Dermis microvascular lymphatic vessel endothelial cell (primary cell): ENCODE data around the gene MAD1L1. TPM values are rescaled to one million over a fixed set of nuclear protein-coding genes. Genes with fewer than 3 reads are reported as not detected.

Experiments used
- DNase-seq, 2 donors: peaks; one replicate each; pipeline versions ENCODE4 v3.0.0 to v3.0.0-alpha.2; 2010; ENCODE audit warnings: low read depth in 2 of 2
- total RNA-seq: library from RNA; depleted of rRNA; stranded (reverse); fragments of >200 nt; gene quantifications from 2 replicates; pipeline ENCODE4 v1.2.1, GENCODE V29; 2014

Gene MAD1L1
- total RNA-seq, 1 donor from 2014 or later = 41.1 TPM

GRCh38 chr7:2141651-2142050 lies 91.1 kb downstream of the MAD1L1 start:
- DNase-seq = no peak

GRCh38 chr7:2141021-2141410 lies 91.7 kb downstream of the MAD1L1 start:
- DNase-seq = no peak

- DNase-seq = no peak
Measured at GRCh38 chr7:2140216-2141020, 92.3 kb downstream of the MAD1L1 start.

- DNase-seq = no peak
Measured at GRCh38 chr7:2139004-2139699, 93.6 kb downstream of the MAD1L1 start.

GRCh38 chr7:2138146-2138765 lies 94.5 kb downstream of the MAD1L1 start:
- peak; percentile 76 to 80 for DNase-seq

- DNase-seq = no peak
Measured at GRCh38 chr7:2134740-2135139, 98.0 kb downstream of the MAD1L1 start.

GRCh38 chr7:2132243-2132642 lies 100.5 kb downstream of the MAD1L1 start:
- DNase-seq = no peak

- no peak for DNase-seq
Measured at GRCh38 chr7:2131800-2132199, 100.9 kb downstream of the MAD1L1 start.

GRCh38 chr7:2131341-2131740 lies 101.4 kb downstream of the MAD1L1 start:
- DNase-seq = no peak

GRCh38 chr7:2130096-2130375 lies 102.7 kb downstream of the MAD1L1 start:
- DNase-seq = no peak

GRCh38 chr7:2129323-2130095 lies 103.2 kb downstream of the MAD1L1 start:
- DNase-seq = no peak

- DNase-seq = no peak
Measured at GRCh38 chr7:2128601-2129322, 104.0 kb downstream of the MAD1L1 start.

- DNase-seq = no peak
Measured at GRCh38 chr7:2126621-2127020, 106.1 kb downstream of the MAD1L1 start.

GRCh38 chr7:2125931-2126330 lies 106.8 kb downstream of the MAD1L1 start:
- DNase-seq = no peak

- no peak for DNase-seq
Measured at GRCh38 chr7:2124604-2125345, 108.0 kb downstream of the MAD1L1 start.

GRCh38 chr7:2123916-2124315 lies 108.8 kb downstream of the MAD1L1 start:
- DNase-seq = no peak

- no peak for DNase-seq
Measured at GRCh38 chr7:2123360-2123759, 109.4 kb downstream of the MAD1L1 start.

- no peak for DNase-seq
Measured at GRCh38 chr7:2122651-2123050, 110.1 kb downstream of the MAD1L1 start.

GRCh38 chr7:2120841-2121830 lies 111.6 kb downstream of the MAD1L1 start:
- peak in 1 of 2 donors; percentile 29 for DNase-seq
